GM15510 (cell line): ENCODE results near the gene NYAP1.

Source experiments
- POLR2A ChIP-seq: IDR thresholded peaks from 3 replicates; pipeline ENCODE4 v1.6.1; 2011; ENCODE audit warnings: borderline replicate concordance; ENCODE audit not compliant: insufficient read length; ENCODE audit errors: extremely low read depth

Gene NYAP1

DNA sequence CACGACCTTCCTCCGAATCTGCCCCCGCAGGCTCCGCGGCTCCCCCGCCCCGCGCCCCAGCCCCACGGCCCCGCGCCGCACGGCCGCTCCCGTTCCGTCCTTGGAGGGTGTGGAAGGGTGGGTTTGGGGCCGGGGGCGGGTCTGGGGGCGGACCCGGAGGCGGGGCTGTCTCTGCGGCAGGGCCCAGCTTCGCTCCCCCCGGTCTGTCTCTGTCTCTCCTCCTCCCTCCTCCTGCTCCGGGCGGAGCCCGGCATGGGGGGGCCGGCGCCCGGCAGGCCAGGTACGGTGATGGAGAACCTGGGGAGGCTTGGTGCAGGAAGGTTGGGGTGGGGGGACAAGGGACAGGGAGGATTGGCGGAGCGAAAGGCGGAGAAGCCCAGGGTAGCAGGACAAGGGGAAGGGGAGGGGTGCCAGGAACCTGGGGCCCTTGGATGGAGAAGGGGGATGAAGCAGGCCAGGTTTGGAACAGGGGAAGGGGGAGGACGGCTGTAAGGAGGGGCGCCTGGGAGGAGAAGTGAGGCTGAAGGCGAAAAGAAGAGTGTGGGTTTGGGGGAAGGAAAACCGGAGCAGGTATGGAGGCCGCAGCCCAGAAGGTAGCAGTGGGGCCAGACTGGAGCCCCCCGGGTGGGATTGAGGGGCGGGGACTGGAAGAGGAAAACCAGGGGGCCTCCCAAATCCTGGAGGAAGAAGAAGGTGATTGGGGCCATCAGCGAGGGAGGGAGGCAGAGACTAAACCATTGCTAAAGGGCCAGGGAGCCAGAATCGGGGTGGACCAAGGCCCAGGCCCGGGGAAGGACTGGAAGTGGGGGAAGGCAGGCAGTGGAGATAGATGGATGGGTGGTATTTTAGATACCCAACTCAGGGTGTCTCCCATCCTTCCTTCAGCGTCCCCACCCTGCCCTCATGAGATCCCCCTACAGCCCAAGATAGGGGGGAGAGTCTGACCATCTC lies at the start of gene NYAP1:
NYAP1 (plus strand) TSS at position 206 of the 951 bp plus-strand sequence. CDS start 1,385 bp downstream, outside the sequence.
- no peak for TF ChIP-seq POLR2A

DNA sequence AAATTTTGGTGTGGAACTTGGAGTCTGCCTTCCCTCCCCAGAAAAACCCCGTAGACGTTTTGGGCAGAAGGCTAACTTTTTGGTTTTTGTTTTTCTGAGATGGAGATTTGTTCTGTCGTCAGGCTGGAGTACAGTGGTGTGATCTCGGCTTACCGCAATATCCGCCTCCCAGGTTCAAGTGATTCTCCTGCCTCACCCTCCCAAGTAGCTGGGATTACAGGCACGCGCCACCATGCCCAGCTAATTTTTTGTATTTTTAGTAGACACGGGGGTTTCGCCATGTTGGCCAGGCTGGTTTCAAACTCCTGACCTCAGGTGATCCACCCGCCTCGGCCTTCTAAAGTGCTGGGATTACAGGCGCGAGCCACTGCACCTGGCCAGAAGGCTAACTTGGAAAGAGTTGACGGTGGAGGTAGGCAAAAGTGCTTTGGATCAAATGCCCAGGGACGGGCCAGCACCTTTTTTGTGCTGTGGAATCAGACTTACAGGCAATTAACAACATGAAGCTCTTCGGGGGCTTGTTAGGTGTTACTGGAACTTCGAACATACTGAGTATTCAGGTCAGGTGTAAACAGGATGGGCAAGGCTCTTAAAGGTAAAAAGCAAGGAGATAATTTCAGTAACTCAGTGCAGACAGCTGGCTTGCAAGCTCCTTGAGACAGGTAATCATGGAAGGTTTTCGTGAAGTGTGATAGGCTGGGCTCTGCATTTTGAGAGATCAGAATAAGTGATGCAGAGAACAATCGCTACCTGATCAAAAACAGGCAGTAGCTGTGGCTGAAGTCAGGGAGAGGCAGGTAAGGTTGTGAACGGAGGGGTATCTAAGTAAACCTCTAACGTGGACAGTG lies 49.2 kb upstream of the NYAP1 start:
- no peak for TF ChIP-seq POLR2A

DNA sequence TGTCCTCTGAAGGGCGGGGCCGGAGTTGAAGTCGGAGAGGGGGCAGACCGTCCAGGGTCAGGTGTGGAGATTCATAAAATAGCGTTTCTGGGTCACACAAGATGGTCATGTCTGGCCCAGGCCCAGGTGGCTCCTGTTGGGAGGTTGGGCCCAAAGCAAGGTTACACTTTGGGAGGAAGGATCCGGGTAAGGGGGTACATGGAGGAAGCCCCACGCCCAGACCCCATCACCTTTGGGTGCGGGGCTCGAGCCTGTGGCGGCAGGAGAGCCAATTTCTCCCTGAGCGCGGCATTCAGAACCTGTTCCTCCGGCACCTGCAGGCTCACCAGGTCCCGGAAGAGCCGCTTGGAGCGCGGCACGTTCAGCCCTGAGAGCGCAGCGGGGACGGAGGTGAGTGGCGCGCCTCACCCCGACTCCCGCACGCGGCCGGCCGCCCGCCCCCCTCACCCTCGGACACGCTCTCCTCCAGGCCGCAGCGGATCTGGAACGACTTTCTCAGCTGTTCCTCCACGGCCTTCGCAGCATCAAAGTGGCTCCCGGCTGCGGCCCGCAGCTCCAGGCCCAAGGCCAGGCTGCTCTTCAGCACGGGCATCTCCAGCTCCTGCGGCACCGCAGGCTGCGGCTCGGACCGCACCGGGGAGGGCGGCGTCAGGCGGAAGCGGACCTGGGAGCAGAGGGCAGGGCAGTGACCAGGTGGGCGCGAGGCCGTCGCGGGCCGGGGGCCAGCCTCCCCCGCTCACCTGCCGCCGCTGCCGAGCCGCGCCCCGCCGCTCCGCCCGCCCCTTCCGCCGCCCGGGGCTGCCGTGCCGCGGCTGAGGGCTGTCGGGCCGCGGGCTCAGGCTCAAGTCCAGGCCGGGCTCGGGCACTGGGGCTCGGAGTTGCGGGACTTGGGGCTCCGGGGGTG lies 48.1 kb upstream of the NYAP1 start:
- TF ChIP-seq POLR2A, result peak; percentile 44

DNA sequence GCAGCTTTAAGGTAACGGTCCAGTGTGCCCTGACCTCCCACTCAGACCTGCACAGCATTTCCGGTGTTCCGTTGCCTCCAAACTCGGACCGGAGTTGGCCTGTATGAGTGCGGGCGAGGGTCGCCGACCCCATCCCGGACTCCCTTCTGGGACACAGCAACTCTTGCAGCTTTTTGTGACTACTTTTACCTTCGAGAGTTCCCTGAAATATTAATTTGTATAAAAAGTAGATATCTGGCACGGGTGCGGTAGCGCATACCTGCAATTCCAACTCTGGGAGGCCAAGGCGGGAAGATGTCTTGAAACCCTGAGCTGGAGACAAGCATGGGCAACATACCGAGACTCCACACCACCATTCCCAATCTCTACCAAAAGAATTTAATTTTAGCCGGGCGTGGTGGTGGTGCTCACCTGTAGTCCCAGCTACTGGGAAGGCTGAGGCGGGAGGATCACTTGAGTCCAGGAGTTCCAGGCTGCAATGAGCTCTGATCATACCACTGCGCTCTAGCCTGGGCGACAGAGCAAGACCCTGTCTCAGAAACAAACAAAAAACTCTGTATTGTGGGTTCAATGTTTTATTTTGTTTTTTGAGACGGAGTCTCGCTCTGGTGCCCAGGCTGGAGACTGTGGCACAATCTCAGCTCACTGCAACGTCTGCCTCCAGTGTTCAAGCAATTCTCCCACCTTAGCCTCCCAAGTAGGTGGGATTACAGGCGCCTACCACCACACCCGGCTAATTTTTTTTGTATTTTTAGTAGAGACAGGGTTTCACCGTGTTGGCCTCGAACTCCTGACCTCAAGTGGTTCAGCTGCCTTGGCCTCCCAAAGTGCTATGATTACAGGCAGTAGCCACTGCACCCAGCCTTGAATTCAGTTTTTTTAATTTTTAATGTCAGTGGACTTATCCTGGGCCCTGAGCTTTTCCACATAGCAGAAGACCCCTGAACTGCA lies 46.3 kb upstream of the NYAP1 start:
- no peak for TF ChIP-seq POLR2A

DNA sequence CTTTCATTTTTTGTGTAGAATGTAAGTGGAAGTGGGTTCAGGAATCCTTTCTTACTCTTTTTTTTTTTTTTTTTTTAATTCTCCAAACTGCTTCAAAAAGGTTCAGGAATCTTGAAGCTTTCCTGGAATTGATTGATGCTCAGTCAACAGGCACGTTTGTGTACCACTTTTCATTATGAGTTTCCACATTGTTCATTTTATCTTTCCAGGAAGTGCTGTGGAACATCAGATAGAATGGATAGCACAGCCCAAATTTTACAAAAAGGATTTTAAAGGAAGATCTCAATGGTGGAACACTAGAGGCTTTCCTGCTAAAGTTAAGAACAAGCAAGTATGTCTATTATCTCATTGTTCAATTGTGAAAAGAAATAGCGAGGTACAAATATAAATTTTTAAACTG lies 45.6 kb upstream of the NYAP1 start:
- no peak for TF ChIP-seq POLR2A

DNA sequence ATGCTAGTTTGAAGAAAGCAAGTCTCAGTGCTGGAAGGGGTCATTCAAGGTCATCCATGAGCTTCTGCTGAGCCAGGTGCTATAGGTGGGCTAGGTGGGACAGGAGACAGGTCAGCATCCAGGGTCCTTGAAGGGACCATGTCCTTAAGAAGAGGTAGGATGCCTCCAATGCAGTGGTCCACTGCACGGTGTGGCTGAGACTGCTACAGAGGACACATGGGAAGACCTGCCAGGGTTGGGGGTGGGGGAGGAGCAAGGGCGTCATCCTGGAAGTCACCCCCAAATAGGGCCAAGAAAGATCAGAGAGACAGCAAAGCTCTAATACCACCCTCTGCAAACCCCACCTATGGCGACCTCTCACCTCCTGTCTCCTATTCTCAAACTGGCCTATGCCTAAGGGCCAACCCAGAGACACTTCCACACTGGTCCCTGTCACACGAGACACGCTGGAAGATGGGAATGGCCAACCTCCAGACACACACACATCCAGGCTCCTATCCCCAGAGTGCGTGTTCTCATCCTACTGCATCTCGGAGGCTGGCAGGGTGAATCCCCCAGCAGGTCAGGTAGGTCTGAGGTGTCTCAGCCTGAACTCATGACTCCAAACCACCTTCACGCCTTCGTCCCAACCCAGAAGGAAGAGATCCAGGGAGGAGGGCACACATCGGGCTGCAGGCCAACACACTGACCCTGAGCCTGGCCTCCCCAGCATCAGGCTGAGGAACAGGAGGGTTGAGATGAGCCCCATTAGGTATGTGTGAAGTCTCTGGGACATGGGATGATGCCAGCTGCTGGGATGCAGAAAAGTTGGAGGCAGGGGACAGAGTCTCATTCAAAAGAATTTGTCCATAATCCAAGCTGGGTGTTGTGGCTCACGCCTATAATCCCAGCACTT lies 41.8 kb upstream of the NYAP1 start:
- no peak for TF ChIP-seq POLR2A

DNA sequence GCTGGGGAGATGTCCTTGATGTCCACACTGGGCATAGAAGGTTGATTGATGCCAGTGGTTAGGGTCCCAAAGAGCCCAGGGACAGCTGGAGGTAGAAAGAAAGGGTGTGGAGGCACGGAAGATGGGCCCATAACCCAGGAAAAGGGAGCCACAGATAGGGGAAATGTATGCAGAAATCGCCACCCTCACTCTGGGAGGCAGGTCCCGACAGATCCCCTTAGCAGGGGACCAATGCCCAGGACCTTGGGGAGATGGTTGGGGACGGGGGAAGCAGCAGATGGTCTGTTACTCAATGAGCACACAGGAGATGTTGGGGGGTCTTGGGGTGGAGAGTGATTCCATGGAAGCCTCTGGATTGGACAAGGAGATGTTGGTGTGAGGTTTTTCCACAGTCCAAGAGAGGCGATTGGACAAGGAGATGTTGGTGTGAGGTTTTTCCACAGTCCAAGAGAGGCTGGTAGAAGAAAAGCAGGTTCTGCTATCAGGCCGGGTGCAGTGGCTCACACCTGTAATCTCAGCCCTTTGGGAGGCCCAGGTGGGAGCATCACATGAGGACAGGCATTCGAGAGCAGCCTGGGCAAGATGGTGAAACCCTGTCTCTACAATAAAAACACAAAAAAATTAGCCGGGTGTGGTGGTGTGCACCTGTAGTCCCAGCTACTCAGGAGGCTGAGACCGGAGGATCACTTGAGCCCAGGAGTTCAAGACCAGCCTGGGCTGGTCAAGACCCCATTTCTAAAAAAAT lies 40.5 kb upstream of the NYAP1 start:
- TF ChIP-seq POLR2A, result no peak

DNA sequence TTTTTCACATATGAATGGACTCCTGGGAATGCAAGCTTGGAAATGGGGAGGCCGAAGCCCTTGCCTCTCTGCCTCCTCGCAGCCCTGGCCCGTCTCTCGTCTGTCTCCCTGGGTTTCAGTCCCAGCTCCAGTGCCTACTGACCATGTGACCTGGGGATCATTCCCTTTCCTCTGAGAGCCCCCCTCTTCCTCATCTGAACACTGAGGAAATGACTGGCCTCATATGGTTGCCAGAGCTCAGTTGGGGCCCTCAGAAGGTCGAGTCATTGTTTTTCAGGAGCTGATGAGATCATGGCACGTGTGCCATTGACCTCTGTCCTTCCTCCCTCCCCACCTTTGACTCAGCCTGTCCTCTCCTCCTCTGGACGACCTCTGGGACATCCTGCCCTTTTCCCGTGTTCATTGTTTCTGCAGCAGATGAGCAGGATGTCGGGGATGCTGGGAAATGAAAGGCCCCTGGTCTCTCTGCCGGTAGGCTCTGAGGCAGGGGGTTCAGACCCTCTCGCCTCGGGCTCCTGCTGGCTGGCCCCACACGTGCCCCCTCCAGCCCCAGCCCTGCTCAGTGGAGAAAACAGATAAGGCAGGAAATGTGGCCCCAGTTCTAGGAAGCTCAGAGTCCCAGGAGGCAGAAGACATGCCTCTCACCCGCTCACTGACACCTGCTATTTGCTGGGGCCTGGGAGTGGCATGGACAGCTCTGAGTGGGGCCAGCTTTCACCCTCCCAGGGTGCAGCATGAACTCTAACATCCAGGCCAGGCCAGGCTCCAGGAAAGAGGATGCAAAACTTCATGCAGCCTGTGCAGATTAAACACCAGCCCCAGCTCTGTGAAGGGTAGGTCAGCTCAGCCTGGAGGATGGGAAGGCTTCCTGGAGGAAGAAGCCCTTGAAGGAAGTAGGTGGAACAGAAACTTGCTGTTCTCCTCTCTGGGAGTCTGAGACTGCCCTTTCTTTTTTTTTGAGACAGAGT lies 39.1 kb upstream of the NYAP1 start:
- no peak for TF ChIP-seq POLR2A

DNA sequence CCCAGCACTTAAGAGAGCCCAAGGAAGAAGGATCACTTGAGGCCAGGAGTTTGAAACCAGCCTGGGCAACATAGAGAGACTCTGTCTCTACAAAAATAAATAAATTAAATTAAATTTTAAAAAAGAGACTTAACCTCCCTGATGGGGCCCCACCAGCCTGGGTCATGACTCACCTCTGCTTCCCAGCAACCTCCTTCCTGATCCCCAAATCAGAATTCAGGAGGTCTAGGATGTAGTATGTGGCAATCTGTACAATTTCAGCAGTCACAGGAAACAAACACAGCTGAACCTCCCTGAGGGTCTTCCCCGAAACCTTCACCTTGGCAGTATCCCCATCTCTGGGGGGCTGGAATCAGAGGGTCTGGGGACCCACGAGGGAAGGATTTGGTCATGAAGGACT lies 37.7 kb upstream of the NYAP1 start:
- no peak for TF ChIP-seq POLR2A

DNA sequence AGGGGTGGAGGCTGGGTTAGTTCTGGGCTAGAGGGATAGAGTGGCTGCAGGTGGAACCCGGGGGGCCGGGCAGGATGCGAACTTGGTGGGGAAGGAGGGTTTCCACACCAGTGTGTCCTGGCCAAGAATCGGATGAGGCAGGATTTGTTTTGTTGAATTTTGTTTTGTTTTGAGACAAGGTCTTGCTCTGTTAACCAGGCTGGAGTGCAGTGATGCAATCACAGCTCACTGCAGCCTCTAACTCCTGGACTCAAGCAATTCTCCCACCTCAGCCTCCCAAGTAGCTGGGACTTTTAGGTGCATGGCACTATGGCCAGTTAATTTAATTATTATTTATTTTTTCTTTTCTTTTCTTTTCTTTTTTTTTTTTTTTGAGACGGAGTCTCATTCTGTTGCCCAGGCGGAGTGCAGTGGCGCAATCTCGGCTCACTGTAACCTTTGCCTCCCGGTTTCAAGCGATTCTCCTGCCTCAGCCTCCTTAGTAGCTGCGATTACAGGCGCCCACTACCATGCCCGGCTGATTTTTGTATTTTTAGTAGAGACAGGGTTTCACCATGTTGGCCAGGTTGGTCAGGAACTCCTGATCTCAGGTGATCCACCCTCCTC lies 34.4 kb upstream of the NYAP1 start:
- TF ChIP-seq POLR2A, result no peak
